Measurements from ENCODE around the gene CCL13.

Gene CCL13

DNA sequence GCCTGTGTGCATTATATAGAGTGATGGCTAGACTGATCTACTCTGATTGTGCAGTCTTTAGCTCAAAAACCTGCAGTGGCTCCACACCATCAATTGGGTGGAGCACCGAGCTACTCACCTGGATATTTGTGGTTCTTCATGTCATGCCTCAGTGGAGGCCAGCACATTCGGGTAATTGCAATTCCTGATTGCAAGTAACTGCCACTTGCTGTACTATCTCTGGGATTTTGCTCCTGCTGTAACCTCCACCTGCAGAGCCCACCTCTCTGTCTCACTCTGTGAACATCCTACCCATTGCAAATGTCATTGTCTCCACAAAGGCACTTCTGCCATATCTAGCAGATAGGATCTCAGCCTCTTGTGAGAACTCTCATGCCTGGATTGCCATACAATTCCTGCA, 8.5 kb downstream of the CCL13 start:
- no peak for DNase-seq

DNA sequence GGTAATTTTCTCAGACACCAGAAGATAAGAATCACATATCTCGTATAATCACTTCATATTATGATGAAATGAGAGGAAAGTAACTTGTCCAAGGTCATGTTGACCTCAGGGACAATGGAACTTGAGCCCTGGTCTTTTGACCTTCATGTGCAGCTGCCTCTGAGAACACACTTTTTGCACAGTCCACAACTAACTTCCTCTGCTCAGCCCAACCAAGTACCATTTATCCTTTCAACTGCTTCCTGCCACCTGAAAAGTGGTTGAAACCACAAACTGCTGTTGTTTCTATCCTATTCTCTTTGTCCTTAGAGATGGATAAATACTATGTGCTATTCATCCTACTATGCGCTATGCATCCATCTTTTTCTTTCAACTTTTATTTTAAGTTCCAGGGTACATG, 9.1 kb downstream of the CCL13 start:
- no peak for DNase-seq

DNA sequence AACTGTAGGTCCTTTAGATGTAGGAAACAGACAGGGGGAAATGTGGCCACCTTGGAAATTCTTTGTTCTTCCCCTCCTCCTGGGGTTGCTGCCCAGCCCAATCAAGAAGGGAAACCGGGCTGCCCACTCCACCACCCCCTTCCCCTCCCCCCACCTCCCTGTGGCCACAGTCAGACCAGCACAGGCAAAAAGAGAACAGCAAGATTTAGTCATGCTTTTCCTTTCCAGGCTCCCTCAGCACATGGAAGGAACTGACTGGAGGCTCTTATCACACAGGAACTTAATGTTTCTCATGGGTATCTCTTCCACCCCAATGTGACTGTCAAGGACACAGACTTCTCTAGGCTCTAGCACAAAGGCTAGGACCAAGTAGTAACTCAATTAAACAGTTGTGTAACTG, 9.7 kb downstream of the CCL13 start:
- no peak for DNase-seq

DNA sequence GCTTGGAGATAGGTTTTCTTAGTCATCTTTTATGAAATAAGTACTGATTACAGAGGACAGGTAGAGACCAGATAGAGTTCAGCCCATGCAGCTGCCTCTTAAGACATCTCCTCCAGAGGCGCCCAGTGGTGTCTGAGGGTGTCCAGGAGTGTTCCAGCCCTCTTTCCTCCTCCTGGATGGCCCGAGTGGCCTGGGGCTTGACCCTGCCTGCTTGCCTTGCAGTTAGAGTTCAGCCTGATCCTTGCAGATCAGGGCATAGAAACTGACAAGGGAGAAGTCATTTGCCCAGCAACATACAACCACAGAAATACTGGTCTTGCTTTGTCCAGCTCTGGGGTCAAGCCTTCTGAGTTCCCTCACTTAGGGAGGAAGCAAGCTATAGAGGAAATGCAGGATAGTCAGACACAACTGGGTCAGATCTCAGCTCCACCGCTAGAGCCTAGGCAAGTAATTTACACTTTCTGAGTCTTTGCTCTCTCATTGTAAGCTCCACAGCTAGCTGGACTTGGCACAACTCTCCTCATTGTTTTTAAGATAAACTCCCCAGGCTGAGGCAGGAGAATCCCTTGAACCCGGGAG, 10.3 kb downstream of the CCL13 start:
- no peak for DNase-seq

DNA sequence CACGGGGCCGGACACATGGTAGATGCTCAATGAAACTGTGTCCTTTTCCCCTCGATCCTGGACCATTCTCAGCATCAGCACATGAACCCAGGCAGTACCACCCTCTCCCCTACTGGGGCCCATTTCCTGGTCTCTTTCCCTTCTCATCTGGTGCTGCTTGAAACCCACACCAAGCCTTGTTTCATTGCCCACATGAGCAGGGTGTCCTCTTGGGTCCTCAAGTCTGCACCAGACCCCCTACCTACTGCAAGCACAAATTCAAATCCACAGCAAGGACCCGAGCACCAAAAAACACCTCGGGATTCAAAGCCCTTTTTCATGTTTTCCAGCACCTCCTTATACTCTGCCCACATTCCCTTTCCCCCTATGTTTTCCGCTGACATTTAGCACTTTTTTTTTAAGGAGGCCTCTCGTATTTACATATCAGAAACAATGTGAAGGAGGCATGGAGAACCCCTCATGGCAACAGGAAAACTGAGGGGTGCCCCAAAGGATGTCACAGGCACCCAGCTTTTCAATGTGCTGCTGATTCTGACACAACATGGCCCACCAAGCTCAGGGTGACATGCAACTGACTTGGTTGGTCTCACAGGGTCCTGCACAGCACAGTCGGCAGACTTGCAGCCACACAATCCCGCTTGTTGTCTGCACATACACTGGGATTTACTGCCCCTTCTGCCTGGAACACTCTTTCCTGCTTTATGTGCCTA, 11.4 kb downstream of the CCL13 start:
- DNase-seq = no peak

DNA sequence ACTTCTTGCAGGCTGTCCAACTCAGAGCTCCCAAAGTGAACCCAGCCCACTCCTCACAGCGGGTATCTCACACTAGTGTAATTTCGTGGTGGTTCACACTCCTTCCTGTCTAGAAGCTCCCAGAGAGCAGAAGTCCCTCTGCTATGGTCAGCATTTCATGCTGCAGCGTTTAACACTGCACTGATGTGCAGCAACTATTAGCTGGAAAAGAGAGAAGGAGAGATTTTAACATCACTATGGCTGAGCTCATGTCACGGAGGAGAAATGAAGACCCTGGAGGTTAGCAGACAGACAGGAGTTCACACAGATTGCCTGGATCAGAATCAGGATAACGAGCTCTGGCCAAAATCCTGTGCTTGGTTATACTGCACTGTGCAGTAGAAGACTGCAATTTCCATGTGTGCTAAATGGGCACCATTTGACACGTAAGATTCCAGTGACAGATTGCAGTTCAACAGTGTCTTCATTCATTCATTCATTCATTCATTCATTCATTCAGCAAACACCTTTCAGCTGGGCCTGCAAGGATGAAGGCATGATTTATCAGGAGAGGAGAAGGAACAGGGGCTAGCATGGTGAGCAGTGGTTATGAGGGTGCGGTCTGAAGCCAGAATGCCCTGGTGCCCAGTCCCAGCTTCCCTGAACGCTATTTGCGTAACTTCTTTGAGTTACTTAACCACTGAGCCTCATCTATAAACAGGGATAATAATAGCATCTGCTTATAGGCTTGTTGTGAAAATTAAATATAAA, 12.1 kb downstream of the CCL13 start:
- DNase-seq = no peak

DNA sequence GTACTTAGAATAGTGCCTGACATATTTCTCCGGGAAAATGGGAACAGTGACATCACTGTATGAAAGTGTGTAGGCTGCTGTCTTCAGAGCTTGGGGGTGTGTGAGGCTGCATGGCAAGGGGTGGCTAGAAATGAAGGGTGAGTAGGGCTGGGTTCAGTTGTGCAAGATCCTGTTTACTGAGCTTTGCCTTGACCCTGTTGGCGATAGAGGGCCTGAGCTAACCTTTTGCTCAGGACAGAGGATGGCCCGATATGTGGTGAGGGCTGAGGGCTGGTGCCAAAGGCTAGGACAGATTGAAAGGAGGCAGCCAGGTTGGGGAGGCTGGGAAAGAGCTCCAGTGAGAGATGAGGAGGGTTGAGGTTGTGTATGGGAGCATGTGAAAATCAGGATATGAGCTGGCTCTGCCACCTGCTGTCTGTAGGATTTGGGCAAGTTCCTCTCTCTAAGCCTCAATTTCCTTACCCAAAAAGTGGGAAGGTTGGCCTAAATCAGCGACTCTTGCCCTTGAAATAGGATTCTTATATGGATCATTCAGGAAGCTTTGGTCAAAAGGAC, 12.7 kb downstream of the CCL13 start:
- DNase-seq = no peak

DNA sequence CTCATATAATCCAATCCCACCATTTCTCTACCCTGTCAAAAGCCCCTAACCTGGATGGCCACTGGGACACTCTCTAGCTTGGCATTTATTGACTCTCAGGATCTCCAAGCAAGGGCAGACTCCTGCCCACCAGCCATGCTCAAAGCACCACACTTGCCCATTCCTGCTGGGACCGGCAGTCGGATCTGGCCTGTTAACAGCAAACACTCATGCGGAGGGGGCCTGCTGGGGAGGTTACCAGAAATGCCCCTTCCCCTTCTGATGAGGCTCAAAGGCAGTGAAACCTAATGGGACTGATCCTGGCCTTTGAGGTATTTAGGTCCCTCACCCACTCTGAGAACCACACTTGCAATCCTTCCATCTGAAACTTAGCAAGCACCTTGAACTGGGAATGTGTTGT, 13.3 kb downstream of the CCL13 start:
- DNase-seq = no peak

DNA sequence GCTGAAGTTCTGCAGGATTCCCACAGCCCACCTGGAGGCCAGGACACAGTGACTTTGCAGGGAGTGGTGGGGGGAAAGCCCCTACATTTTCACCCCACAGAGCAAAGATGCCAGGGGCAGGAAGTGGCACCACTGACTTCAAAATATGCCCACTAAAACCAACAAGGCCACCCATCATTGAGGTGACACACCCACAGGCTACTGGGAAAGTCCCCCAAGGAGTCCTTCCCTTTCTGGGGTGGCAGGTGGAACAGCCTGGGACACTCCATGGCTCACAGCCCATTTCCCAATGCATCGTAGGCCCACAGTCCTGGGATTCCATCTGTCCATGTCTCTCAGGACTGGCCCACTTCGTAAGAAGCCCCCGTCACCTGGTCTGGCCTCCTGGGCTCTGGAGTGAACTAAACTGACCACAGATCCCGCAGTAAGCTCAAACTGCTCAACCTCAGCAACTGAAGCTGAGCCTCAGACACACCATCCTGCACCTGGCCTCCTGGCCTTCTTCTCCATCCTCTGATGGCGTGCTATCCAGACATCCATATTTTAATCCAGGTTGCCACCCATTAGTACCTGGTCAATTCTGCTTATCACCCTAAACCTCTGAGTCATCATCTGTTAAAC, 14.2 kb downstream of the CCL13 start:
- DNase-seq = no peak

DNA sequence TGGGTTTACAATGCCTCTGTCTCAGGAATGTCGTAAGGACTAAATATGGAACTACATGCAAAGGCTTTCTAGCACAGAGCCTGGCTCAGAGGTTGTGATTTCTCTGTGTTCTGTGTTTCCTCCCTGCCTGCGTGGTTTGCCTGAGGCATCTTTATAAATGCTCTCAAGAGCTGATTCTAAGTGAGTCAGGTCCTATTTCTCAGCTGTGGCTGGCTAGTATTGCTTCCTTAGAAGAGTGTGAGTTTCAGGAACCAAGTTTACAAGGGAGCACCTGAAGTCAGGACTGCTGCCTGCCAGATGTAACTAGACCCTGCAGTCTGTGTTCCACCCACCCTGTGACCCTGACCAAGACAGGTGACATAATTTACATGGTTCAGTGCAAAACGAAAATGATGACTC, 14.7 kb downstream of the CCL13 start:
- no peak for DNase-seq

DNA sequence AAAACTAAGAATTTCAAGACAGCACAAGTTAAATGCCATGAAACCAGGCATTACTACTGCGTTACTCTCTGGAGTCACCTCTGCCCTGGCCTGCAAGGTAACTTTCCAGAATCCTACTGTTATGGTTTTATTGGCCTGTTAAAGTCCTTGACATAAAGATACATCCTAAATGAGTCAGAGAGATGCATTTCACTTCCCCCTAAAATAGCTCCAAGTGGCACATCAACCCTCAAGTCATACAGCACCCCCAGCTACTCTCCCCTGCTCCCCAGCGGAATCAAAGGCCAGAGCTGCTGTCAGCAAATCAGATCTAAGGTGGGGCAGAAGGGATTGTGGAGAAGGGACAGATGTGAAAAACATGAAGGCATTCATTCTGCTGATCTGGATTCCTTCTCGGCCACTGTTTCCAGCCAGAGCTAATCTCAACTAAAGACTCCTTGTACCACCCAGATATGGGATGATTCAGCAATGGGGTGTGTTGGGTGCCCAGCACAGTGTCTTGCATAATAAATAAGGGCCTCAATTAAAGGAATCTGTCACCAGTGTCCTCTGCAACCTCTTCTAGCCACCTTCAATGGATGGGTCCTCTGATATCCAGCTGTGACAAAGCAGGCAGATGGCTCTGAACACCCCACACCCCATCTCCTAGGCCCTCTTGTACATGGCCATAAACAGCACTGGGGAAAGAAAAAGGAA, 15.3 kb downstream of the CCL13 start:
- no peak for DNase-seq

DNA sequence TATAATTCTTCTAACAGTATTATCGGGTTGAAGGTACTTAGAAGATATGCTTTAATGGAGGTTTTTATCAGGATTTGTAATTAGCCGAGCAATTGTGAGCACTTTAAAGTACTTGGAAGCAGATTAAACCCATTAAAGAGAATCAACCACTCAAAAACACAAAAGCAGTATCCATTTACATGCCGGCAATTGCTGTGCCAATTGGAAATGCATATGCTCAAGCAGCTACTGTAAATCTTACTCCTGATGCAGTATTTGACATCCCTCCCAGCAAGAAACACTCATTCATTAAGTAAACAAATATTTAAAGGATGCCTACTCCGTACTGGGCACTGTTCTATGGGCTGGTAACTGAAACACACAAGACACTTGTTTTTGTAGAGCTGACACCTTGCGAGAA, 18.2 kb downstream of the CCL13 start:
- DNase-seq = no peak

DNA sequence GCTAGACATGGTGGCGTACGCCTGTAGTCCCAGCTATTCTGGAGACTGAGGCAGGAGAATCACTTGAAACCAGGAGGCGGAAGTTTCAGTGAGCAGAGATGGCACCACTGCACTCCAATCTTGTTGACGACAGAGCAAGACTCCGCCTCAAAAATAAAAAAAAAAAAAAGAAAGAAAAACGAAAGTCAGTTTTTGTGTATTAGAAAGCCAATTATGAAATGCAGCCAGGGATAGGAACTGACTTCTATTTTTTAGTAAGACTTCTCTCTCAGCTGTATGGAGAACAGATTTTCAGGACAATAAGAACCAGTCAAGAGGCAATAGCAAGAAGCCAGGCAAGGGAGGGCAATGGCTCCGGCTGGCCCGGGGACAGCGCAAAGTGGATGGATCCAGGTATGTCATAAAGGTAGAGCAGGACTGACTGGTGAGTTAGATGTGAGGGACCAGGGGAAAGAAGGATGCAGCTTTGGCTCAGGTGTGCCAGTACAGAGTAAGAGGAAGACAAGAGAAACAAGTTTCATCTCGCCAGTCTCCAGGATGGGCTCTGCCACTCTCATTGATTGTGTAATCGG, 19.2 kb downstream of the CCL13 start:
- DNase-seq = no peak

DNA sequence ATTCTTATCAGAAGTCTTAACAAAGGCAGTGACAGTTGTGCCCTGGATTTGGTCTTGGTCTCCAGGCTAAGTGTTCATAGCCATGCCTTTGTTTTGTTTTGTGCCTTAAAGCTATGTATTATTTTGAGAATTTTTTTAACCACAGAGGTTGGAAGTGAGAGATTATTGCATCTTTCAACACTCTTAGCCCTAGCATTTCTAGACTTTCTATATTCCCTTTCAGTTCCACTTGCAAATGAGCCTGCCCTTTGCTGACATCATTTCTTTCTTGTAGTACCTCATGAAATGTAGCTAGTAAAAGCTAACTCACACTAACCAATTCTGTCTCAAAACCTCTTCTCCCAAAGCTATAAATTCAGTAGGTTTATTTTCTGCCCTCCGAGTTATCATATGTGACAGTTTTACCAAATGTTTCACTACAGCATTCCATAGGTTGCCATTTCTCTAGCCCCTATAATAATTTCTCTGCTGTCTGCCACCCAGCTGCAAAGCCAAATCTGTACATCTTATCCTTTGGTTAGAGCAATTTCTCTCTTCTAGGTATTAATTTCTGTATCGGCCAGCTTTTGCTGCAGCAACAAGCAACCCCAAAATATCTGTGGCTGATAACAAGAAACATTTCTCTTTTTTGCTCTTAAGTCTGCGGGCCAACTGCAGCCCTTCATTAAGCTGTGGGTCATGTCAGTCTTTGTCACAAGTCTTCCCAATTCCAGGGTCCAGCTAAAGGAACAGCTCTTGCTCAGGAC, 21.0 kb downstream of the CCL13 start:
- no peak for DNase-seq

DNA sequence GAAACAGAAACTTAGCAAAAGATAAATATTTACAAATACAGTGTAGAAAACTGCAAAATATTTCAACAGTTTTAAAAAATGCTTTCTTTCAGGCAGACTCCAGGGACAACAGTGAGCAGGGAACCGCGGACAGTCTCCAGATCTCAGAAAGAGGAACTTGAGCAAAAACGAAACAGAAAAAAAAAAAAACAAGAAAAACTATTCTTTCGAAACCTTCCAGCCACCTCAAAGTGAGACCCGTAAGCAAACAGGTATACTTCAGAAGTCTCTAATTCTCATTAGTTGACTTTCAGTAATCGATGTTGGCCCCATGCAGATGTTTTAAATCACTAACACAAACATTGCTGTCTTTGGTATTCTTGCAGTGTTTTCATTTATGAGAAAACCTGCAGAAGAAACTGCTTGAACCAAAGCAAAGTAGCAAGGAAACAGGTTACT, 22.4 kb downstream of the CCL13 start:
- no peak for DNase-seq

DNA sequence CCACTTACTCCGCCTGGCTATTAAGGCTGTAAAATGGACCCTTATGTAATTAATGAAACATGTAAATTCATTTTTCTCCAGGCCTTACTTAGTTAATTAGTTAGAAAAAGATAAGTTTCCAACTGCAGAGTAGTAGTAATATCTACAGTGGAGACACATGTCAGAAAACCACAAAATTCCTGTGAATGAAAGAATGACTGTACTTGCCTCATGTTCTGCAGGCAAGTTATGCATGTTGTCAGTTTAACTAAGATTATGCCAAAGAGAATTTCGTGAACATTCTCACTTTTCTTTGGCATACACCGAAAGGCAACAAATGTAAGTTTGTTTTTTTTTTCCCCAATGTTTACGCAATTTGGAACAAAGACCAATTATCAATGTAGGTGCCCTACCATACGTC, 23.6 kb downstream of the CCL13 start:
- DNase-seq = no peak

DNA sequence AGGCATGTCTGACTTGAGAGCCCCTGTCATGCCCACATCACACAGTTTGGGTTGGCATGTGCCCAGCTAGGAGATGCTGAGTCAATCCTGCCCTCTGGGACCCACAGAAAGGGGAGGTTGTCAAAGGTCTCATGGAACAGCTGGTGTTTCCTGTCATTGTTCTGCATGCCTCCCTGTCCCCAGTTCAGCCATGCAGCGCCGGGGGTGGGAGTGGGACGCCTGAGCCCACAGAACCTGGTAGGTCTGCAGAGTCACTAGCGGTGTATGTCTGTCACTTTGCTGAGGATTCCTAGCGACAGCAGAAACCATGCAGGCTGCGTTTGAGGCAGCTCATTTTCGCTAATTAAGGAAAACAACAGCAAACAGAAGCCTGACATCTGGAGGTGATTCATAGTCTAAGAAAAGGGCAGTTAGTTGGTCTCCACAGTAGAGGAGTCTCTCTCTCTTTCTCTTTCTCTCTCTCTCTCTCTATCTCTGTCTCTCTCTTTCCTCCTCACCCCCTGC, 26.4 kb downstream of the CCL13 start:
- DNase-seq = no peak

DNA sequence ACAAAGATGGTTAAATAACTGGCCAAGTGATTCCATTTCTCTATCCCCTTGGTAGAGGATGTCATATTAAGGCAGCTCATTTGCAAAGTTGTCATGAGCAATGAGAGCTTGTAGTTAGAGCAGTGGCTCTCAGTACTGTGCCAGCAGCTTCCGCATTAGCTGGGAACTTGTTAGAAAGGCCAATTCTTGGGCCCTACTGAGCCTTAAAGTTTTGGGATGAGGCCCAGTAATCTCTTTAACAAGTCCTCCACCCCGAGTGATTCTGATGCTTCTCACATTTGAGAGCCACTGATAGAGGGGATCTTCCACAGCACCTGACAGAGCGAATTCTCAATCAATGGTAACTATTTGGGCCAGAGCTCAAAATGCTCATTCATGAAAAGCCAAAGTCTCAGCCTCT, 26.9 kb downstream of the CCL13 start:
- no peak for DNase-seq

DNA sequence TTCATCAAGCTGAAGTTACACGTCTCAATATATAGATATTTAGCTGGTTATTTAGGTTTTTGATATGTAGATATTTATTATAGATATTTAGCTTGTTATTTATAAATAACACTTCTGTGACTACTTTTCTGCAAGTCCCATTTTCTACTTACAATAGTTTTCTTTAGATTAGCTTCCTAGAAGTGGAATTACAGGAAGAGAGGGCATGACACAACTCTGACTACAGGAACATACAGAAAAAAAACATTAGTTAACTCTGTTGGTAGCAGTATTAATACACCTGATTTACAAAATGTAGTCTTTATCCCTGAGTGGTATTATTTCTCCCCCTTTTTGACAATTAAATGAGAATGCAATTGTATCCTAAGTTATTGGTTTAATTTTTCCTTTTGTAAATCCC, 28.0 kb downstream of the CCL13 start:
- no peak for DNase-seq

DNA sequence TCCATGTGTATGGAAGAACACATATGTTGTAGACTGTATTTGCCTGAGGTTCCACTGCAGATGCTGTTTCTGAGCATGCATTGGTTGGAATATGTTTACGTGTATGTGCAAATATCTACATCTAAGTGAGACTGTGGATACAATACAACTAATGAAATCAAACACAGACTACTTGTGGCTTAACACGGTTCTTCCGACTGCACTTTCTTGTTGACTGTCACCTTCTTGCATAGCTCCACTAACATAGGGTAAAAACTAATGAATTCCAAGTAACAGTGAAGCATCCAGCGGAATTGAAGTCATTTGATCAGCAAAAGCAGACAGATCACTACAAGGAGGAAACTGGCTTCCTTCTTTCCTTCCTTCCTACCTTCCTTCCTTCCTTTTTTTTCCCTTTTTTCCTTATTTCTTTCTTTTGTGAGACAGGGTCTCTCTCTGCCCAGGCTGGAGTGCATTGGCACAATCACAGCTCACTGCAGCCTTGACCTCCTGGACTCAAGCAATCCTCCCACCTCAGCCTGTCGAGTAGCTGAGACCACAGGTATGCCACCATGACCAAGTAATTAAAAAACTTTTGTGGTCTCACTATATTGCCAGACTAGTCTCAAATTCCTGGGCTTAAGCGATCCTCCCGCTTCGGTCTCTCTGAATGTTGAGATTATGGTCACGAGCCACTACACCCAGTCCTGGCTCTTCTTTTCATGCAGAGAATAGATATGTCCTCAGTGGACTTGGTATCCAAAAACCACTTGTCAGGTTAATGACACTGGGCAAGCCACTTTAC, 28.7 kb downstream of the CCL13 start:
- DNase-seq = no peak

DNA sequence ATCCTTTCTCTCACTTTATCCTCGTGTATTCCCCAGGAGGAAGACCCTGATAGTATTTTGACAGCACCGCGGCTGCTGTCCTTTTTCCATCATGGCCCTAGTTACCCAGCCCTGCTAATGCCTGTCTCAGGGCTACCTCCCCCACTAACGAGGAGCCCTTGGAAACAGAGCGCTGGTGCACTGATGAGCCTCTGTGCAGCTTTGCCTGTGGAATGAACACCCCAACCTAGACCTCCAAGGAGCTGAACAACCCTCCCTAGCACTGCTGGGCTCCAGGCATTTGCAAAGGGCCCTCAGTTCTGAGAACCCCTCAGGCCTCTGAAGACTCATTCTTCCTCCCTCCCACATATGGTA, 30.0 kb downstream of the CCL13 start:
- no peak for DNase-seq
